ENCODE measurements around the gene SRSF5. TPM values are rescaled to one million over a fixed set of nuclear protein-coding genes. Genes with fewer than 3 reads are reported as not detected.
"Not testable (repeated sequence)": the region's sequence is repeated elsewhere in the genome, so short reads cannot be mapped to it uniquely, and the experiment has no call there.

The SRSF5 gene
- total RNA-seq (253 and 276 TPM in 2 replicates), polyA plus RNA-seq (85.2 and 192 TPM in 2 replicates), polyA minus RNA-seq (213 and 242 TPM in 2 replicates), Bru-seq, nascent RNA (percentile 79 among the genes with signal in this experiment), BruChase-seq, experiment 1, labeled RNA remaining after a 6-hour chase (percentile 74 among the genes with signal in this experiment), BruChase-seq, experiment 2, labeled RNA remaining after a 2-hour chase (percentile 94 among the genes with signal in this experiment)
- polyA plus RNA-seq (2011; cell fraction: cytosol; rRNA removed): 181 and 196 TPM in 2 replicates
- polyA plus RNA-seq (2011; cell fraction: nucleus; rRNA removed): 1,028 and 1,834 TPM in 2 replicates
- 266 and 297 TPM in 2 replicates for polyA plus RNA-seq (2012)
- polyA minus RNA-seq (2011; cell fraction: cytosol; rRNA and poly(A)+ RNA removed): 56.0 TPM
- 405 and 450 TPM in 2 replicates for polyA minus RNA-seq (2011; cell fraction: nucleus; rRNA and poly(A)+ RNA removed)
- long read RNA-seq, transcript SRSF5-217 (8 exons, 1,500 nt): major isoform, 103 of 331 reads
- long read RNA-seq, transcript SRSF5-201 (8 exons, 1,638 nt): minor isoform, 19 of 331 reads
- long read RNA-seq, transcript SRSF5-207 (6 exons, 3,044 nt): minor isoform, 11 of 331 reads
- long read RNA-seq, partial matches to known transcripts: 21 of 331 reads
- long read RNA-seq, other reads (novel, unspliced or antisense): 171 of 331 reads

DNA sequence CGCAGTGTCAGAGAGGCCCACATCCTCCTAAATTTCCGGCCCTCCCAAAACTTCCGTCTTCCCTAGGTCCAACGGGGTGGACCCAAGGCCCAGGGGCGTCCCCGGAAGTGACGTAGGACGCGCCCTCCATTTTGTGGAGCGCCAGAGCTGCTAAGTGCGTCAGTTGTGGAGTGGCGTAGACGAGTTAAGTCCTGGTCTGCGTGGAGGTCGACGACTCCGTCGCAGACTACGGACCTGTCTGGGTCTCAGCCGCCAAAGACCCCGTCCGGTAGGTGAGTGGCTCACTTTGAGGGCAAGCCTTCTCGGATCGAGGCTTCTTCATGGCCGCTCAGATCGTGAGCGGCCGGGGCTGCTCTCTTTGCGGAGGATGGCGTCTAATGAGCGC, at the start of gene SRSF5:
SRSF5 (plus strand) TSS at position 159 of the 385 bp plus-strand sequence. CDS start 1,015 bp downstream, outside the sequence.
- peaks cover 27% of the 10 kb centered on the region for H3K4me1 ChIP-seq (ENCODE audit: control insufficient read depth, extremely low read depth, insufficient read depth, low read length)
- peak within 1 kb of the TSS; percentile 88 for H3K4me2 ChIP-seq (ENCODE audit: insufficient read depth, low read length)
- peak; percentile 97 for DNase-seq (ENCODE audit: low read depth, low spot score)
- peak within 1 kb of the TSS; percentile 24 to 98 (median 76) for H3K4me3 ChIP-seq (replicated peaks in 1 of 3; ENCODE audit: insufficient read depth in 1 of 3, low read depth in 1 of 3, low read length in 3 of 3)
- H3K27me3 ChIP-seq (ENCODE audit: control insufficient read depth in 2 of 2, insufficient read depth in 2 of 2, low read length in 2 of 2): no peaks in the 10 kb centered on the region
- intact Hi-C loops (cut with micrococcal nuclease) (loop anchor here (1.0 to 10.0 kb wide), 6 partner anchors 39 to 1140 kb away; partner anchors contain the start of genes ERH, PCNX1, SLC39A9 and SUSD6), dilution Hi-C loops (cut with MboI; ENCODE audit: extremely low pct_ligation_motif_present, low sequenced_read_pairs) (no loop called here)
- H3K79me2 ChIP-seq (ENCODE audit: control insufficient read depth, insufficient read depth, low read length): peaks cover 40% of the 10 kb centered on the region
- H3K27ac ChIP-seq (ENCODE audit: insufficient read depth, low read depth, low read length): peak within 1 kb of the TSS; percentile 88
- H3K36me3 ChIP-seq (ENCODE audit: control insufficient read depth in 2 of 2, extremely low read depth in 1 of 2, insufficient read depth in 2 of 2, low read length in 2 of 2): peaks cover 17 to 29% of the 10 kb centered on the region in 2 experiments
- no peaks in the 10 kb centered on the region for H3K9me3 ChIP-seq (replicated peaks; ENCODE audit: control insufficient read depth, insufficient read depth, low read length)
- H3K9me1 ChIP-seq (replicated peaks; ENCODE audit: control insufficient read depth, extremely low read depth, insufficient read depth, low read length): no peaks in the 10 kb centered on the region
- POLR2A ChIA-PET: interaction anchor here (0.6 to 1.7 kb wide), 6 partner anchors 13 to 190 kb away, joined by 3 to 10 read pairs (median 4); partner anchors contain the start of gene SUSD6
- CTCF ChIA-PET: interaction anchor here (0.6 to 4.2 kb wide), 4 partner anchors 36 to 261 kb away, joined by 3 to 23 read pairs (median 4); no protein-coding TSS in a partner anchor
- peak within 1 kb of the TSS; percentile 98 for H3K9ac ChIP-seq (replicated peaks; ENCODE audit: extremely low read depth, insufficient read depth, low read length)
- H2AFZ ChIP-seq (ENCODE audit: low read depth, low read length): peak within 1 kb of the TSS; percentile 35
- FAIRE-seq: peak; percentile 87
- BruUV-seq (replicated peaks): no TSS peak
- peaks cover 20% of the 10 kb centered on the region for H4K20me1 ChIP-seq (replicated peaks; ENCODE audit: control insufficient read depth, extremely low read depth, insufficient read depth, low read length)
- TF ChIP-seq, protein P1, sequence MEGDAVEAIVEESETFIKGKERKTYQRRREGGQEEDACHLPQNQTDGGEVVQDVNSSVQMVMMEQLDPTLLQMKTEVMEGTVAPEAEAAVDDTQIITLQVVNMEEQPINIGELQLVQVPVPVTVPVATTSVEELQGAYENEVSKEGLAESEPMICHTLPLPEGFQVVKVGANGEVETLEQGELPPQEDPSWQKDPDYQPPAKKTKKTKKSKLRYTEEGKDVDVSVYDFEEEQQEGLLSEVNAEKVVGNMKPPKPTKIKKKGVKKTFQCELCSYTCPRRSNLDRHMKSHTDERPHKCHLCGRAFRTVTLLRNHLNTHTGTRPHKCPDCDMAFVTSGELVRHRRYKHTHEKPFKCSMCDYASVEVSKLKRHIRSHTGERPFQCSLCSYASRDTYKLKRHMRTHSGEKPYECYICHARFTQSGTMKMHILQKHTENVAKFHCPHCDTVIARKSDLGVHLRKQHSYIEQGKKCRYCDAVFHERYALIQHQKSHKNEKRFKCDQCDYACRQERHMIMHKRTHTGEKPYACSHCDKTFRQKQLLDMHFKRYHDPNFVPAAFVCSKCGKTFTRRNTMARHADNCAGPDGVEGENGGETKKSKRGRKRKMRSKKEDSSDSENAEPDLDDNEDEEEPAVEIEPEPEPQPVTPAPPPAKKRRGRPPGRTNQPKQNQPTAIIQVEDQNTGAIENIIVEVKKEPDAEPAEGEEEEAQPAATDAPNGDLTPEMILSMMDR (IDR thresholded peaks at IDR 0.05; ENCODE audit: extremely low read depth in 1 of 2, insufficient read depth in 1 of 2, low read depth in 1 of 2, low read length in 2 of 2): no peak
- TF ChIP-seq POLR2AphosphoS5 (IDR thresholded peaks at IDR 0.05; ENCODE audit: insufficient read depth, low read depth, low read length) (peak; percentile 99), JUN (IDR thresholded peaks at IDR 0.05; ENCODE audit: borderline replicate concordance, insufficient read depth, insufficient read length, low read depth) (no peak), POLR2A (IDR thresholded peaks at IDR 0.05; ENCODE audit: low read depth, low read length) (peak; percentile 99), MYC (IDR thresholded peaks at IDR 0.05; ENCODE audit: low read depth, low read length) (no peak), GATA2 (IDR thresholded peaks at IDR 0.05; ENCODE audit: insufficient read depth, insufficient read length, low read depth, low read length) (no peak), FOS (IDR thresholded peaks at IDR 0.05; ENCODE audit: borderline replicate concordance, insufficient read depth, low read length) (peak; percentile 19)
- TF ChIP-seq, protein P2, sequence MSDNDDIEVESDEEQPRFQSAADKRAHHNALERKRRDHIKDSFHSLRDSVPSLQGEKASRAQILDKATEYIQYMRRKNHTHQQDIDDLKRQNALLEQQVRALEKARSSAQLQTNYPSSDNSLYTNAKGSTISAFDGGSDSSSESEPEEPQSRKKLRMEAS (IDR thresholded peaks at IDR 0.05; ENCODE audit: insufficient read depth, insufficient read length): no peak

DNA sequence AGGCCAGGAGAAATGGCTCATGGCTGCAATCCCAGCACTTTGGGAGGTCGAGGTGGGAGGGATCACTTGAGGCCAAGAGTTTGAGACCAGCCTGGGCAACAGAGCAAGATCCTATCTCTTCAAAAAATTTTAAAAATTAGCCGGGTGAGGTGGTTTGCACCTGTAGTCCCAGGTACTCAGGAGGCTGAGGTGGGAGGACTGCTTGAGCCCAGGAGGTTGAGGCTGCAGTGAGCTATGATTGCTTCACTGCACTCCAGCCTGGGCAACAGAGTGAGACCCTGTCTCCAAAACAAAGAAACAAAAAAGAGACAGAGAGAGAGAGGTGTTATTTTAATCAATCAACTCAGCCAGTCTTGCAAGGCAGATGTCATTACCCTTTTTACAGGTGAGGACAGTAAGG, 48.3 kb upstream of the SRSF5 start:
- H3K27me3 ChIP-seq (ENCODE audit: control insufficient read depth in 2 of 2, insufficient read depth in 2 of 2, low read length in 2 of 2); H3K27ac ChIP-seq (ENCODE audit: insufficient read depth, low read depth, low read length); DNase-seq (ENCODE audit: low read depth, low spot score); H3K36me3 ChIP-seq (ENCODE audit: control insufficient read depth in 2 of 2, extremely low read depth in 1 of 2, insufficient read depth in 2 of 2, low read length in 2 of 2); BruUV-seq (replicated peaks); POLR2A ChIA-PET; H2AFZ ChIP-seq (ENCODE audit: low read depth, low read length); H3K4me3 ChIP-seq (replicated peaks in 1 of 3; ENCODE audit: insufficient read depth in 1 of 3, low read depth in 1 of 3, low read length in 3 of 3); H3K9me3 ChIP-seq (replicated peaks; ENCODE audit: control insufficient read depth, insufficient read depth, low read length); H3K9me1 ChIP-seq (replicated peaks; ENCODE audit: control insufficient read depth, extremely low read depth, insufficient read depth, low read length); dilution Hi-C loops (cut with MboI; ENCODE audit: extremely low pct_ligation_motif_present, low sequenced_read_pairs); H3K9ac ChIP-seq (replicated peaks; ENCODE audit: extremely low read depth, insufficient read depth, low read length); H3K79me2 ChIP-seq (ENCODE audit: control insufficient read depth, insufficient read depth, low read length); H4K20me1 ChIP-seq (replicated peaks; ENCODE audit: control insufficient read depth, extremely low read depth, insufficient read depth, low read length); FAIRE-seq: not testable (repeated sequence)
- Histone ChIP-seq H3K4me2 (ENCODE audit: insufficient read depth, low read length) (peak overlapping the region; percentile 1), H3K4me1 (ENCODE audit: control insufficient read depth, extremely low read depth, insufficient read depth, low read length) (peaks cover 30% of the 10 kb centered on the region)
- intact Hi-C loops (cut with micrococcal nuclease): loop anchor here (1.0 kb wide), 1 partner anchor 93 kb away; no protein-coding TSS in a partner anchor
- CTCF ChIA-PET: interaction anchor here (1.1 to 4.0 kb wide), 6 partner anchors 9 to 134 kb away, joined by 3 to 22 read pairs (median 6); no protein-coding TSS in a partner anchor

Measured in endothelial cell of umbilical vein (primary cell).